ENCODE measurements around the gene UBE2I.

GRCh38 chr16:1279081-1279944 lies 30.1 kb upstream of the UBE2I start:
- TF ChIP-seq CTCF (IDR thresholded peaks at IDR 0.05) (no peak), ZFX (IDR thresholded peaks at IDR 0.05; ENCODE audit: borderline replicate concordance) (no peak)
